A549 (cell line): ENCODE measurements around the gene SMAD9.

ENCODE experiments used
- HDAC2 ChIP-seq: fragments of 200-600 bp; sonication (generic); IDR thresholded peaks from 2 replicates; pipeline ENCODE4 v1.6.1; 2016
- POLR2A ChIP-seq: IDR thresholded peaks from 2 replicates; pipeline ENCODE4 v1.6.1; 2012; ENCODE audit warnings: mild to moderate bottlenecking, low read length
- RNF2 ChIP-seq: fragments of 200-600 bp; sonication (generic); IDR thresholded peaks from 2 replicates; pipeline ENCODE4 v1.6.1; 2016; ENCODE audit warnings: low read depth, mild to moderate bottlenecking, antibody characterized with exemption, moderate library complexity, borderline replicate concordance
- TF ChIP-seq, protein P1 (sequence below): fragments of >200 bp; sonication (Bioruptor Twin); formaldehyde crosslinking; IDR thresholded peaks from 3 replicates; pipeline ENCODE4 v1.5.1; 2016

DNA sequence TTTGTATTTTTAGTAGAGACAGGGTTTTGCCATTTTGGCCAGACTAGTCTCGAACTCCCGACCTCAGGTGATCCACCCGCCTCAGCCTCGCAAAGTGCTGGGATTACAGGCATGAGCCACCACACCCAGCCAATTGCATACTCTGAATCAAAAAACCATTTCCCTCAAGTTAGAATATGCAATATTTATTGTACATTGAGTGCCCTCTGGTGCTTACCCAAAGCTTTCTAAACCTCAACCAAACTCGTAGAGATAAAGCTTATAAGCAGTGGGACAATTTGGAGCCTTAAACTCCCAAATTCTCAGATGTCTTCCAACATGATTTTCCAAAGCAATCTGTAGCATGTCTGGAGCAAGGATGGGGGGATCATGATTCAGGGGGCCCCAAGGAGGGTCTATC is 78.6 kb downstream of the SMAD9 start:
- TF ChIP-seq POLR2A = no peak
- TF ChIP-seq, protein P1, sequence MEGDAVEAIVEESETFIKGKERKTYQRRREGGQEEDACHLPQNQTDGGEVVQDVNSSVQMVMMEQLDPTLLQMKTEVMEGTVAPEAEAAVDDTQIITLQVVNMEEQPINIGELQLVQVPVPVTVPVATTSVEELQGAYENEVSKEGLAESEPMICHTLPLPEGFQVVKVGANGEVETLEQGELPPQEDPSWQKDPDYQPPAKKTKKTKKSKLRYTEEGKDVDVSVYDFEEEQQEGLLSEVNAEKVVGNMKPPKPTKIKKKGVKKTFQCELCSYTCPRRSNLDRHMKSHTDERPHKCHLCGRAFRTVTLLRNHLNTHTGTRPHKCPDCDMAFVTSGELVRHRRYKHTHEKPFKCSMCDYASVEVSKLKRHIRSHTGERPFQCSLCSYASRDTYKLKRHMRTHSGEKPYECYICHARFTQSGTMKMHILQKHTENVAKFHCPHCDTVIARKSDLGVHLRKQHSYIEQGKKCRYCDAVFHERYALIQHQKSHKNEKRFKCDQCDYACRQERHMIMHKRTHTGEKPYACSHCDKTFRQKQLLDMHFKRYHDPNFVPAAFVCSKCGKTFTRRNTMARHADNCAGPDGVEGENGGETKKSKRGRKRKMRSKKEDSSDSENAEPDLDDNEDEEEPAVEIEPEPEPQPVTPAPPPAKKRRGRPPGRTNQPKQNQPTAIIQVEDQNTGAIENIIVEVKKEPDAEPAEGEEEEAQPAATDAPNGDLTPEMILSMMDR = no peak
- no peak for TF ChIP-seq HDAC2
- TF ChIP-seq RNF2 = no peak
